HepG2 (cell line): ENCODE measurements around the gene EEF1E1. TPM values are rescaled to one million over a fixed set of nuclear protein-coding genes. Genes with fewer than 3 reads are reported as not detected.

ENCODE experiments used
- ELF1 ChIP-seq: sonication (generic); formaldehyde crosslinking; IDR thresholded peaks from 2 replicates; pipeline ENCODE4 v1.4.0; 2020; ENCODE audit warnings: missing genetic modification reagents
- ERF ChIP-seq: IDR thresholded peaks from 2 replicates; pipeline ENCODE4 v1.6.1; 2018; ENCODE audit warnings: missing biosample characterization, missing genetic modification reagents
- ESRRA ChIP-seq: sonication (generic); formaldehyde crosslinking; IDR thresholded peaks from 2 replicates; pipeline ENCODE4 v1.5.1; 2020; ENCODE audit warnings: mild to moderate bottlenecking, low read depth, missing genetic modification reagents
- FOSL2 ChIP-seq: sonication (generic); formaldehyde crosslinking; IDR thresholded peaks from 2 replicates; pipeline ENCODE4 v1.4.0; 2020; ENCODE audit warnings: missing genetic modification reagents
- HOXD1 ChIP-seq: sonication (generic); formaldehyde crosslinking; IDR thresholded peaks from 2 replicates; pipeline ENCODE4 v1.5.0; 2020; ENCODE audit warnings: missing genetic modification reagents
- MED1 ChIP-seq: sonication (generic); formaldehyde crosslinking; IDR thresholded peaks from 2 replicates; pipeline ENCODE4 v1.4.0; 2020; ENCODE audit warnings: missing genetic modification reagents
- MYNN ChIP-seq: sonication (generic); formaldehyde crosslinking; IDR thresholded peaks from 2 replicates; pipeline ENCODE4 v1.4.0; 2020; ENCODE audit warnings: mild to moderate bottlenecking, low read depth, missing genetic modification reagents
- POGZ ChIP-seq: sonication (generic); formaldehyde crosslinking; IDR thresholded peaks from 2 replicates; pipeline ENCODE4 v1.4.0; 2020; ENCODE audit warnings: mild to moderate bottlenecking, missing genetic modification reagents
- SALL1 ChIP-seq: sonication (generic); formaldehyde crosslinking; IDR thresholded peaks from 2 replicates; pipeline ENCODE4 v1.8.0; 2022; ENCODE audit warnings: mild to moderate bottlenecking, missing genetic modification reagents
- SOX13 ChIP-seq, 3 experiments: fragments of 450-650 bp in 1 of 3; sonication (generic) in 1 of 3; formaldehyde crosslinking in 1 of 3; IDR thresholded peaks in 2 of 3; conservative IDR thresholded peaks in 1 of 3; 2 replicates each; pipeline versions ENCODE4 v1.5.0 to v1.6.1; 2016 to 2020; ENCODE audit warnings: antibody characterized with exemption in 1 of 3, mild to moderate bottlenecking in 1 of 3, missing compliant biosample characterization in 1 of 3, missing genetic modification reagents in 1 of 3, moderate library complexity in 1 of 3
- SOX5 ChIP-seq: IDR thresholded peaks from 2 replicates; pipeline ENCODE4 v1.6.1; 2016; ENCODE audit warnings: borderline replicate concordance
- TCF7 ChIP-seq: sonication (generic); IDR thresholded peaks from 2 replicates; pipeline ENCODE4 v1.6.1; 2016; ENCODE audit warnings: antibody characterized with exemption, low read depth
- YEATS2 ChIP-seq: sonication (generic); formaldehyde crosslinking; IDR thresholded peaks from 2 replicates; pipeline ENCODE4 v1.4.0; 2020; ENCODE audit warnings: missing genetic modification reagents, borderline replicate concordance
- ZFP82 ChIP-seq: sonication (generic); formaldehyde crosslinking; IDR thresholded peaks from 2 replicates; pipeline ENCODE4 v1.5.1; 2020; ENCODE audit warnings: mild to moderate bottlenecking, missing genetic modification reagents, borderline replicate concordance
- ZNF20 ChIP-seq: sonication (generic); formaldehyde crosslinking; IDR thresholded peaks from 2 replicates; pipeline ENCODE4 v1.4.0; 2020; ENCODE audit warnings: mild to moderate bottlenecking, moderate library complexity, missing genetic modification reagents
- ZNF441 ChIP-seq: sonication (generic); formaldehyde crosslinking; IDR thresholded peaks from 2 replicates; pipeline ENCODE4 v1.7.0; 2021; ENCODE audit warnings: missing genetic modification reagents, borderline replicate concordance
- ZNF589 ChIP-seq: sonication (generic); formaldehyde crosslinking; conservative IDR thresholded peaks from 2 replicates; pipeline ENCODE4 v1.8.0; 2022; ENCODE audit warnings: mild to moderate bottlenecking, moderate library complexity, missing genetic modification reagents
- ZNF83 ChIP-seq: sonication (generic); formaldehyde crosslinking; IDR thresholded peaks from 2 replicates; pipeline ENCODE4 v1.4.0; 2020; ENCODE audit warnings: missing genetic modification reagents, mild to moderate bottlenecking, borderline replicate concordance
- polyA plus RNA-seq, 8 experiments: library from polyadenylated mRNA; depleted of rRNA in 3 of 8; stranded (reverse) in 7 of 8; unstranded in 1 of 8; fragments of >200 nt; fragmentation: Illumina TruSeq in 4 of 8; extraction: Trizol in 4 of 8; gene quantifications; 2 replicates each; pipeline versions ENCODE4 v1.2.1 to v1.2.3, GENCODE V29; 2011 to 2016; ENCODE audit warnings: low read depth in 4 of 8, missing spikeins in 1 of 8, mixed read lengths in 1 of 8; ENCODE audit not compliant: insufficient read depth in 1 of 8
- total RNA-seq, 5 experiments: library from RNA; depleted of rRNA; stranded (reverse); fragments of >200 nt; fragmentation: Illumina TruSeq; extraction: Trizol; gene quantifications; 2 replicates each; pipeline ENCODE4 v1.2.3, GENCODE V29; 2016; ENCODE audit warnings: low read depth in 1 of 5
- TF ChIP-seq, protein P1 (sequence below), 2 experiments: sonication (generic) in 1 of 2; formaldehyde crosslinking in 1 of 2; IDR thresholded peaks; 2 replicates each; pipeline versions ENCODE4 v1.6.1 to v1.9.0; 2014 to 2022; ENCODE audit warnings: antibody characterized with exemption in 1 of 2, borderline replicate concordance in 1 of 2, inconsistent platforms in 1 of 2, low read depth in 1 of 2, missing genetic modification reagents in 1 of 2
- TF ChIP-seq, protein P2 (sequence below), 2 experiments: sonication (generic) in 1 of 2; formaldehyde crosslinking in 1 of 2; IDR thresholded peaks; 2 replicates each; pipeline versions ENCODE4 v1.4.0 to v1.6.1; 2018 to 2020; ENCODE audit warnings: missing genetic modification reagents in 2 of 2, borderline replicate concordance in 1 of 2, low read depth in 1 of 2, mild to moderate bottlenecking in 1 of 2, missing biosample characterization in 1 of 2
- TF ChIP-seq, protein P3 (sequence below): sonication (generic); formaldehyde crosslinking; IDR thresholded peaks from 2 replicates; pipeline ENCODE4 v1.8.0; 2022; ENCODE audit warnings: missing genetic modification reagents, mild to moderate bottlenecking, borderline replicate concordance

EEF1E1 gene
- total and polyA plus RNA-seq, 2 of the 13 experiments (the other 11 are each of a cell fraction or from before 2014, with no cell fraction given), result 128 to 188 TPM

DNA sequence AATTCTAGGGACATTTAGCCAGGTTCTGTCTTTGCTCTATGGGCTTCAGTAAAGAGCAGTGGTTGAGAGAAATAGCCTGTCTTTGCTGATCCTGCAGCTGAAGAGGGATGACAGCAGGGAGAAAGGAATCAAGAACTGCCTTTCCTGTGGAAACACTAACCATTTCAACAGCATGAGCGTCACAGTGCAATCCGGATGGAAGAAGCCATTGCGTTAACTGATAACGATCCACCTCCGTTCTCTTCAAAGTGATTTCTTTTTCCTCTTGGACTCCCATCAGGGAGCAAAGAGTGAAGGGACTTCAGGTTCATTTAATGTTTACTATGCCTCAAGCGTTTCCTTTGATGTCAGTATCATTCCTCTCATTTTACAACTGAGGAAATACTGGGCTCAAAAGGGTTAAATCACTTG, 35.2 kb upstream of the EEF1E1 start (continued):
- TF ChIP-seq, protein P1, sequence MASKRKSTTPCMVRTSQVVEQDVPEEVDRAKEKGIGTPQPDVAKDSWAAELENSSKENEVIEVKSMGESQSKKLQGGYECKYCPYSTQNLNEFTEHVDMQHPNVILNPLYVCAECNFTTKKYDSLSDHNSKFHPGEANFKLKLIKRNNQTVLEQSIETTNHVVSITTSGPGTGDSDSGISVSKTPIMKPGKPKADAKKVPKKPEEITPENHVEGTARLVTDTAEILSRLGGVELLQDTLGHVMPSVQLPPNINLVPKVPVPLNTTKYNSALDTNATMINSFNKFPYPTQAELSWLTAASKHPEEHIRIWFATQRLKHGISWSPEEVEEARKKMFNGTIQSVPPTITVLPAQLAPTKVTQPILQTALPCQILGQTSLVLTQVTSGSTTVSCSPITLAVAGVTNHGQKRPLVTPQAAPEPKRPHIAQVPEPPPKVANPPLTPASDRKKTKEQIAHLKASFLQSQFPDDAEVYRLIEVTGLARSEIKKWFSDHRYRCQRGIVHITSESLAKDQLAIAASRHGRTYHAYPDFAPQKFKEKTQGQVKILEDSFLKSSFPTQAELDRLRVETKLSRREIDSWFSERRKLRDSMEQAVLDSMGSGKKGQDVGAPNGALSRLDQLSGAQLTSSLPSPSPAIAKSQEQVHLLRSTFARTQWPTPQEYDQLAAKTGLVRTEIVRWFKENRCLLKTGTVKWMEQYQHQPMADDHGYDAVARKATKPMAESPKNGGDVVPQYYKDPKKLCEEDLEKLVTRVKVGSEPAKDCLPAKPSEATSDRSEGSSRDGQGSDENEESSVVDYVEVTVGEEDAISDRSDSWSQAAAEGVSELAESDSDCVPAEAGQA (IDR thresholded peaks at IDR 0.05; ENCODE audit: low read depth), result peak; percentile 70; the same call in 1 of the 2 replicates
- TF ChIP-seq, protein P1 (CRISPR knock-in tag; IDR thresholded peaks at IDR 0.05; ENCODE audit: borderline replicate concordance), result no peak
- TF ChIP-seq SALL1 (CRISPR knock-in tag) (peak; percentile 88), ZNF20 (CRISPR knock-in tag) (no peak), ELF1 (CRISPR knock-in tag) (0 out of 2 replicates have a peak, but pooled peaks have one; percentile 17), ZNF441 (CRISPR knock-in tag) (peak; percentile 59; the same call in 1 of the 2 replicates), FOSL2 (peak; percentile 74), ZNF589 (no peak), ZNF83 (CRISPR knock-in tag) (no peak), SOX13 (IDR thresholded peaks at IDR 0.05) (no peak), SOX13 (CRISPR knock-in tag; conservative IDR thresholded peaks at IDR 0.05 in 1 of 2, IDR thresholded peaks at IDR 0.05 in 1 of 2) (peak in 1 of 2 experiments; percentile 42; a peak in 1 of 4 replicates), ERF (peak; percentile 86), MED1 (CRISPR knock-in tag) (peak; percentile 93), MYNN (CRISPR knock-in tag) (no peak), POGZ (CRISPR knock-in tag) (peak; percentile 88), HOXD1 (CRISPR knock-in tag) (peak; percentile 53; the same call in 1 of the 2 replicates), ZFP82 (no peak), TCF7 (peak; percentile 96), YEATS2 (no peak), SOX5 (CRISPR knock-in tag) (peak; percentile 73), ESRRA (peak; percentile 53; the same call in 1 of the 2 replicates)
- TF ChIP-seq, protein P2, sequence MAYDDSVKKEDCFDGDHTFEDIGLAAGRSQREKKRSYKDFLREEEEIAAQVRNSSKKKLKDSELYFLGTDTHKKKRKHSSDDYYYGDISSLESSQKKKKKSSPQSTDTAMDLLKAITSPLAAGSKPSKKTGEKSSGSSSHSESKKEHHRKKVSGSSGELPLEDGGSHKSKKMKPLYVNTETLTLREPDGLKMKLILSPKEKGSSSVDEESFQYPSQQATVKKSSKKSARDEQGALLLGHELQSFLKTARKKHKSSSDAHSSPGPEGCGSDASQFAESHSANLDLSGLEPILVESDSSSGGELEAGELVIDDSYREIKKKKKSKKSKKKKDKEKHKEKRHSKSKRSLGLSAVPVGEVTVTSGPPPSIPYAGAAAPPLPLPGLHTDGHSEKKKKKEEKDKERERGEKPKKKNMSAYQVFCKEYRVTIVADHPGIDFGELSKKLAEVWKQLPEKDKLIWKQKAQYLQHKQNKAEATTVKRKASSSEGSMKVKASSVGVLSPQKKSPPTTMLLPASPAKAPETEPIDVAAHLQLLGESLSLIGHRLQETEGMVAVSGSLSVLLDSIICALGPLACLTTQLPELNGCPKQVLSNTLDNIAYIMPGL (CRISPR knock-in tag; IDR thresholded peaks at IDR 0.05; ENCODE audit: borderline replicate concordance in 1 of 2, low read depth in 1 of 2), result peak in 1 of 2 experiments; percentile 27; a peak in 2 of 4 replicates
- TF ChIP-seq, protein P3, sequence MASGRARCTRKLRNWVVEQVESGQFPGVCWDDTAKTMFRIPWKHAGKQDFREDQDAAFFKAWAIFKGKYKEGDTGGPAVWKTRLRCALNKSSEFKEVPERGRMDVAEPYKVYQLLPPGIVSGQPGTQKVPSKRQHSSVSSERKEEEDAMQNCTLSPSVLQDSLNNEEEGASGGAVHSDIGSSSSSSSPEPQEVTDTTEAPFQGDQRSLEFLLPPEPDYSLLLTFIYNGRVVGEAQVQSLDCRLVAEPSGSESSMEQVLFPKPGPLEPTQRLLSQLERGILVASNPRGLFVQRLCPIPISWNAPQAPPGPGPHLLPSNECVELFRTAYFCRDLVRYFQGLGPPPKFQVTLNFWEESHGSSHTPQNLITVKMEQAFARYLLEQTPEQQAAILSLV (CRISPR knock-in tag), result peak; percentile 52; the same call in 1 of the 2 replicates
